Activated naive CD8-positive, alpha-beta T cell (primary cell): ENCODE measurements around the gene CASKIN2.
"Not testable (repeated sequence)": the region's sequence is repeated elsewhere in the genome, so short reads cannot be mapped to it uniquely, and the experiment has no call there.

Experiments used
- H3K27ac Mint-ChIP-seq: one replicate; pipeline ENCODE4 v1.8.0; 2021; ENCODE audit warnings: mixed read lengths
- H3K27me3 Mint-ChIP-seq: one replicate; pipeline ENCODE4 v1.8.0; 2021; ENCODE audit warnings: mixed read lengths
- H3K36me3 Mint-ChIP-seq: one replicate; pipeline ENCODE4 v1.8.0; 2021; ENCODE audit warnings: mixed read lengths
- H3K4me1 Mint-ChIP-seq: one replicate; pipeline ENCODE4 v1.8.0; 2021; ENCODE audit warnings: low read depth, mixed read lengths
- H3K4me3 Mint-ChIP-seq: one replicate; pipeline ENCODE4 v1.8.0; 2021; ENCODE audit warnings: mild to moderate bottlenecking, mixed read lengths
- H3K9me3 Mint-ChIP-seq: one replicate; pipeline ENCODE4 v1.8.0; 2021; ENCODE audit warnings: low read depth, mixed read lengths

CASKIN2 gene

DNA sequence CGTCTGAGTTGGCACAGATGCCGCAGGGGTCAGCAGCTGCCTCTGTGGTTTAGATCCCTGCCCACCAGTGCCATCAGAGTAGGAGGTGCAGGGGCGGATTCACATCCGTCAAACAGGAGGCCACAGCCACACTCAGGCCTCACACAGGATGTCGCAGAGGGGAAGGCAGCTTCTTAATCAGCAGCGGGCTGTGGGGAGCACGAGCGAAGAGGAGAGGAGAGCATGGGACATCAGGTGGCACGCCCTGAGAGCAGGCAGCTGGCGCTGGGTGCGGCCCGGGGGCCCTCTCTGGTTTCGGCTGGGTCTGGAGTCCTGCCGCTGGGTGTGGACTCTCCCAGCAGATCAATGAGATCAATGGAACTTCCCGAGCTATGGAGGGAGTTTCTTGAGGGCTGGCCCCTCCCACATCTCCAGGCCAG is 19.8 kb upstream of the CASKIN2 start:
- Mint-ChIP-seq H3K27me3 (no peaks in the 10 kb centered on the region), H3K4me3 (peak overlapping the region; percentile 54), H3K9me3 (no peaks in the 10 kb centered on the region), H3K27ac (peak overlapping the region; percentile 90), H3K36me3 (no peaks in the 10 kb centered on the region), H3K4me1 (peaks cover 22% of the 10 kb centered on the region)

GRCh38 chr17:75531721-75532072 is 16.4 kb upstream of the CASKIN2 start:
- H3K4me3 Mint-ChIP-seq, result no peak overlapping the region
- H3K27me3 Mint-ChIP-seq, result no peaks in the 10 kb centered on the region
- H3K4me1 Mint-ChIP-seq, result peaks cover 23% of the 10 kb centered on the region
- H3K36me3 Mint-ChIP-seq, result no peaks in the 10 kb centered on the region
- no peak overlapping the region for H3K27ac Mint-ChIP-seq
- H3K9me3 Mint-ChIP-seq, result no peaks in the 10 kb centered on the region

GRCh38 chr17:75530837-75531720 is 15.7 kb upstream of the CASKIN2 start:
- no peak overlapping the region for H3K27ac Mint-ChIP-seq
- H3K4me1 Mint-ChIP-seq, result peaks cover 26% of the 10 kb centered on the region
- H3K4me3 Mint-ChIP-seq, result no peak overlapping the region

DNA sequence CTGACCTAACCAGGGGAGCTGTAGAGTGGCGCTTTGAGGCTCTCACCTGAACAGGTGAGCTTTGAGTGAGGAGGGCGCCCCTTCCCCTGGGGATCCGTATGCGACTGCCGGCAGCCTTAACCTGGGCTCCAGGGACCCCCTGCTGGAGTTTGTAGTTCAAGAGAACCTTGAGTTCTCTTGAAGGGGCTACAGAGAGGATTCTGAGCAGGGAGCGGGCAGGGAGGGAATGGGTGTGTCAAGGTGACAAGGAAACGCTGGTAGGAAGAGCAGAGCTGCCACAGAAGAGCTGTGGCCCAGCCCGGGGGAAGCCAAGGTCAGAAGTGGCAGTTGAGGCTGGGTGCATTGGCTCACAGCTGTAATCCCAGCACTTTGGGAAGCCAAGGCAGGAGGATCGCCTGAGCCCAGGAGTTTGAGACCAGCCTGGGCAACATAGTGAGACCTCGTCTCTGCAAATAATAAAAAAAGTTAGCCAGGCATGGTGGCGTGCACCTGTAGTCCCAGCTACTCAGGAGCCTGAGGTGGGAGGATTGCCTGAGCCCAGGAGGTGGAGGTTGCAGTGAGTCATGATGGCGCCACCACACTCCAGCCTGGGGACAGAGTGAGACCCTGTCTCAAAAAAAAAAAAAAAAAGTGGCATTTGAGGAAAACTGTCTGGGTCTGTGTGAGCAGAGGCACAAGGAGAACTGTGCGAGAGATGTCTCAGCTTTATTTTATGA is 11.4 kb upstream of the CASKIN2 start:
- H3K9me3 Mint-ChIP-seq, result no peaks in the 10 kb centered on the region
- peaks cover 9% of the 10 kb centered on the region for H3K4me1 Mint-ChIP-seq
- H3K27me3 Mint-ChIP-seq, result no peaks in the 10 kb centered on the region
- peak overlapping the region; percentile 80 for H3K4me3 Mint-ChIP-seq
- H3K36me3 Mint-ChIP-seq, result peaks cover 2% of the 10 kb centered on the region
- H3K27ac Mint-ChIP-seq, result no peak overlapping the region

More at GRCh38 chr17:75530837-75531720, 15.7 kb upstream of the CASKIN2 start:
- no peaks in the 10 kb centered on the region for H3K36me3 Mint-ChIP-seq
- H3K9me3 Mint-ChIP-seq, result no peaks in the 10 kb centered on the region
- H3K27me3 Mint-ChIP-seq, result no peaks in the 10 kb centered on the region

- H3K36me3 Mint-ChIP-seq, result peaks cover 2% of the 10 kb centered on the region
- peak overlapping the region; percentile 80 for H3K4me3 Mint-ChIP-seq
- no peak overlapping the region for H3K27ac Mint-ChIP-seq
- H3K4me1 Mint-ChIP-seq, result peaks cover 9% of the 10 kb centered on the region
- no peaks in the 10 kb centered on the region for H3K9me3 Mint-ChIP-seq
- H3K27me3 Mint-ChIP-seq, result no peaks in the 10 kb centered on the region
Measured at GRCh38 chr17:75525806-75526554, 10.6 kb upstream of the CASKIN2 start.

GRCh38 chr17:75524970-75525805 is 9.9 kb upstream of the CASKIN2 start, which contains the start of gene LLGL2:
Gene LLGL2 (plus strand): TSS chr17:75525697. CDS start chr17:75543427, 17,730 bp downstream.
- Mint-ChIP-seq H3K36me3 (peaks cover 2% of the 10 kb centered on the region), H3K4me1 (peaks cover 9% of the 10 kb centered on the region), H3K4me3 (peak within 1 kb of the TSS; percentile 80), H3K9me3 (no peaks in the 10 kb centered on the region), H3K27ac (no peak within 1 kb of the TSS), H3K27me3 (no peaks in the 10 kb centered on the region)

- H3K4me1 Mint-ChIP-seq, result peaks cover 9% of the 10 kb centered on the region
- no peaks in the 10 kb centered on the region for H3K9me3 Mint-ChIP-seq
- H3K36me3 Mint-ChIP-seq, result peaks cover 2% of the 10 kb centered on the region
- H3K27ac Mint-ChIP-seq, result no peak overlapping the region
- no peaks in the 10 kb centered on the region for H3K27me3 Mint-ChIP-seq
- H3K4me3 Mint-ChIP-seq, result peak overlapping the region; percentile 40
Measured at GRCh38 chr17:75524269-75524969, 9.1 kb upstream of the CASKIN2 start.

DNA sequence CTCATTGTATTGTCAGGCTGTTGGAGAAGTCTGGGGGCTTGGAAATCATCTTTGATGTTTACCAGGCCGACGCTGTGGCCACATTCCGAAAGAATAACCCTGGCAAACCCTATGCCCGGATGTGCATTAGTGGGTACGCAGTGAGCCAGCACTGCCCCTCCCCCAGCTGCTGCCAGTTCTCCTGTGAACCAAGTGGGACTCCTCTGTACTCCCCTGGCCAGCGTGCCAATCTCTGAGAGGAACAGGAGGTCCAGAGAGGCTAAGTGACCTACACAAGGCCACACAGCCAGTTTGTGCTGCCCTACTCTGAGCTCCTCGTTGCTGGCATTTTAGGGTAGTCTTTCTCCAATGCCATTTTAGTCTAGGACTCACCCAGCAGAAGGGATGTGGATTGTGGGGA is 8.3 kb upstream of the CASKIN2 start:
- Mint-ChIP-seq H3K4me1 (peaks cover 15% of the 10 kb centered on the region), H3K9me3 (no peaks in the 10 kb centered on the region), H3K4me3 (peak overlapping the region; percentile 20), H3K36me3 (peaks cover 3% of the 10 kb centered on the region), H3K27me3 (no peaks in the 10 kb centered on the region), H3K27ac (no peak overlapping the region)

DNA sequence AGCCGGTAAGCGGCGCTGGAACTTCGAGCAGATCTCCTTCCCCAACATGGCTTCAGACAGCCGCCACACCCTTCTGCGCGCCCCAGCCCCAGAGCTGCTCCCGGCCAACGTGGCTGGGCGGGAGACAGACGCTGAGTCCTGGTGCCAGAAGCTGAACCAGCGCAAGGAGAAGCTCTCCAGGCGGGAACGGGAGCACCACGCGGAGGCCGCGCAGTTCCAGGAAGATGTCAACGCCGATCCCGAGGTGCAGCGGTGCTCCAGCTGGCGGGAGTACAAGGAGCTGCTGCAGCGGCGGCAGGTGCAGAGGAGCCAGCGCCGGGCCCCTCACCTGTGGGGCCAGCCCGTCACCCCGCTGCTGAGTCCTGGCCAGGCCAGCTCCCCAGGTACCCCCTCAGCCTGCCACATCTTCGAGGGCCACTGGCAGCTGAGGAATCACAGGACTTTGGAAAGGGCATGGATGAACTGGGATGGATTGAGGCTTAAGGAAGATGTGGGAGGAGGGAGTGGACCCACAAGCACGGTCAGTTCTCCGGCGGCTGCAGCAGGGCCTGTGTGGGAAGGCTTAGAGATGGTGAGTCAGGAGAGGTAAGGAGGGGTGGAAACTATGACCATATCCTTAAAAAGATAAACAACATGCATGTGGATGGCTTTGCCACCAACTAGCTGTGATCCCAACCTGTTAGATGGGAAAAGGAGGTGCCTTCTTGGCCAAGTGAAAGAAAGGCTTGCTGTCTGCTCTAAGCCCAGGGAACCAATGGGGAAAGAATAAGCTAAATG is 6.8 kb upstream of the CASKIN2 start:
- Mint-ChIP-seq H3K4me1 (peaks cover 29% of the 10 kb centered on the region), H3K36me3 (peaks cover 13% of the 10 kb centered on the region), H3K4me3 (no peak overlapping the region), H3K9me3 (no peaks in the 10 kb centered on the region), H3K27me3 (no peaks in the 10 kb centered on the region), H3K27ac (no peak overlapping the region)

DNA sequence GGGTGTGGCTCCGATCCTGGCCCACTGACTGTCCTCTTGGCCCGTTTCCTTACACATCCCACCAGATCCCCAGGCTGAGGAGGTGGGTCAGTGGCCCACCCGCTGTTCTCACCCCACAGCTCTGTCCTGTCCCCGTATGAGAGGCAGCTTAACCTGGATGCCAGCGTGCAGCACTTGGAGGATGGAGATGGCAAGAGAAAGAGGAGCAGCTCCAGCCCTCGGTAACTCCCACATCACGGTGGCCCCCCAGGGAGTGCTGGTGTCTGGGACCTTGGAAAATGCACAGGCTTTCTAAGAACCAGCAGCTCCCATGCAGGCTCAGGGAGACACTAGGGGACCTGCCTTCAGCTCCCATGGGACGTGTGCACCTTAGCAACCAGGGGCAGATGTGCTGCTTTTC is 6.0 kb upstream of the CASKIN2 start:
- Mint-ChIP-seq H3K9me3 (no peaks in the 10 kb centered on the region), H3K36me3 (peaks cover 13% of the 10 kb centered on the region), H3K4me1 (peaks cover 26% of the 10 kb centered on the region), H3K4me3 (no peak overlapping the region), H3K27me3 (no peaks in the 10 kb centered on the region), H3K27ac (no peak overlapping the region)

GRCh38 chr17:75520413-75520812 is 5.1 kb upstream of the CASKIN2 start:
- H3K4me3 Mint-ChIP-seq, H3K9me3 Mint-ChIP-seq, H3K27ac Mint-ChIP-seq, H3K27me3 Mint-ChIP-seq: not testable (repeated sequence)
- Mint-ChIP-seq H3K36me3 (peaks cover 13% of the 10 kb centered on the region), H3K4me1 (peaks cover 25% of the 10 kb centered on the region)

DNA sequence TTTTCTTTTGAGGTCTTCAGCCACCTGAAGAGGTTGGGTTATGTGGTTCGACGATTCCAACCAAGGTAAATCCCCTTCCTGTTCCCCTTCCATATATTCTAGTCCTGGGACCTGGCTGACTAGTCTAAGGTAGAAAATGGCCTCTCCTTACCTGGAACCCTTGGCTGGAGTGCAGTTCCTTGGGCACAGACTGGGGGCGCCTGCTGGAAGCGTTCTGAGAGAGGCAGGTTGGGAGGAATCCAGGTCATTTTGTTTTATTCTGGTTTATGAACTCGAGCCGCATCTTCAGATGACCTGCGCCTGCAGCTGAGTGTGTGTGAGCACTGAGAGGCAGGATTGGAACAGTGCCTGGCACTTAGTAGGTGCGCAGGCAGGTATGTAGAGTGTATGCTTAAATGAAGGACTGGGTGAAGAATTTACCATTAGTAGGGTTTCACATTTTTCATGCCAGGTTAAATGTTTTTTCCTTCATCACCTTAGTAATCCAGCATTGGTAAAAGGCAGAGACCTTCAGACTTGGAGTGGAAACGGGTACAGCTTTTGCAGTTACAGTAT is 3.7 kb upstream of the CASKIN2 start:
- Mint-ChIP-seq H3K27ac (no peak overlapping the region), H3K4me1 (peaks cover 22% of the 10 kb centered on the region), H3K36me3 (peaks cover 13% of the 10 kb centered on the region), H3K9me3 (no peaks in the 10 kb centered on the region), H3K27me3 (no peaks in the 10 kb centered on the region), H3K4me3 (peak overlapping the region; percentile 87)

- no peaks in the 10 kb centered on the region for H3K27me3 Mint-ChIP-seq
- H3K4me1 Mint-ChIP-seq, result peaks cover 22% of the 10 kb centered on the region
- peak overlapping the region; percentile 88 for H3K27ac Mint-ChIP-seq
- peak overlapping the region; percentile 87 for H3K4me3 Mint-ChIP-seq
- no peaks in the 10 kb centered on the region for H3K9me3 Mint-ChIP-seq
- H3K36me3 Mint-ChIP-seq, result peaks cover 13% of the 10 kb centered on the region
Measured at GRCh38 chr17:75518201-75518600, 2.9 kb upstream of the CASKIN2 start.
